H1 (cell line): ENCODE results near the gene EGFR. TPM values are rescaled to one million over a fixed set of nuclear protein-coding genes. Genes with fewer than 3 reads are reported as not detected.

Source experiments
- CTCF ChIA-PET: fragments of 300-600 bp; sonication (Branson Sonifier 250); formaldehyde crosslinking; loops from one replicate; lab custom pipeline; 2021; ENCODE audit not compliant: partially characterized antibody; lab: Charles Lee
- POLR2A ChIA-PET: fragments of 300-600 bp; sonication (Branson Sonifier 250); formaldehyde crosslinking; loops from one replicate; lab custom pipeline; 2021; ENCODE audit warnings: inconsistent platforms; ENCODE audit not compliant: partially characterized antibody; lab: Charles Lee
- DNase-seq, 2 experiments: peaks; one replicate each; pipeline versions ENCODE4 v3.0.0 to v3.0.0-alpha.2; 2010 to 2022; ENCODE audit warnings: low spot score in 2 of 2, low read depth in 1 of 2, mixed read lengths in 1 of 2
- FAIRE-seq: peaks from 2 replicates; lab custom pipeline; 2011; peaks lifted over from hg19 to GRCh38; lab: Jason Lieb, UNC
- H2AFZ ChIP-seq: 2 replicates; pipeline ENCODE4 v1.8.1; 2012; ENCODE audit warnings: low read length, inconsistent platforms
- H2AK5ac ChIP-seq: 2 replicates; pipeline ENCODE4 v1.6.1; 2013; ENCODE audit warnings: low read depth, low read length
- H2BK120ac ChIP-seq: replicated peaks from 2 replicates; pipeline ENCODE3; 2013; ENCODE audit warnings: low read depth, low read length, inconsistent platforms
- H2BK12ac ChIP-seq: 2 replicates; pipeline ENCODE4 v1.6.1; 2013; ENCODE audit warnings: low read depth, low read length
- H2BK15ac ChIP-seq: 2 replicates; pipeline ENCODE4 v1.6.1; 2013; ENCODE audit warnings: low read length
- H2BK20ac ChIP-seq: 2 replicates; pipeline ENCODE4 v1.6.1; 2013; ENCODE audit warnings: low read length
- H2BK5ac ChIP-seq: 2 replicates; pipeline ENCODE4 v1.6.1; 2013; ENCODE audit warnings: low read depth, low read length
- H3K14ac ChIP-seq: 2 replicates; pipeline ENCODE4 v1.6.1; 2013; ENCODE audit warnings: inconsistent platforms; ENCODE audit not compliant: insufficient read length
- H3K18ac ChIP-seq: 2 replicates; pipeline ENCODE4 v1.6.1; 2013; ENCODE audit warnings: low read length; ENCODE audit errors: extremely low read depth
- H3K23ac ChIP-seq: 2 replicates; pipeline ENCODE4 v1.6.1; 2013; ENCODE audit warnings: inconsistent platforms; ENCODE audit not compliant: insufficient read length
- H3K23me2 ChIP-seq: 2 replicates; pipeline ENCODE4 v1.6.1; 2013; ENCODE audit warnings: low read depth, low read length
- H3K27ac ChIP-seq: 2 replicates; pipeline ENCODE4 v1.6.1; 2011; ENCODE audit warnings: low read depth, low read length, inconsistent platforms
- H3K27me3 ChIP-seq, 4 experiments: replicated peaks in 1 of 4; 1 replicate in 1 of 4; 2 replicates in 3 of 4; pipeline versions ENCODE4 v1.6.1 to v1.8.1; 2011 to 2013; ENCODE audit warnings: low read length in 3 of 4, mild to moderate bottlenecking in 3 of 4, inconsistent platforms in 2 of 4, mixed read lengths in 2 of 4, moderate library complexity in 1 of 4; ENCODE audit not compliant: control insufficient read depth in 3 of 4, insufficient read depth in 3 of 4; ENCODE audit errors: extremely low read depth in 1 of 4
- H3K36me3 ChIP-seq, 4 experiments: 2 replicates each; pipeline versions ENCODE4 v1.6.1 to v1.8.1; 2011 to 2013; ENCODE audit warnings: mild to moderate bottlenecking in 4 of 4, low read length in 3 of 4, moderate library complexity in 2 of 4, control low read depth in 1 of 4, inconsistent platforms in 1 of 4; ENCODE audit not compliant: insufficient read depth in 4 of 4, control insufficient read depth in 2 of 4
- H3K4ac ChIP-seq: replicated peaks from 2 replicates; pipeline ENCODE3; 2013; ENCODE audit warnings: low read length, low read depth, mixed read lengths, inconsistent platforms; ENCODE audit not compliant: insufficient read length
- H3K4me1 ChIP-seq, 4 experiments: replicated peaks in 1 of 4; 1 replicate in 1 of 4; 2 replicates in 3 of 4; pipeline versions ENCODE4 v1.6.1 to v1.8.1; 2011 to 2013; ENCODE audit warnings: low read length in 3 of 4, inconsistent platforms in 2 of 4, mixed read lengths in 1 of 4; ENCODE audit not compliant: insufficient read depth in 4 of 4, control insufficient read depth in 3 of 4
- H3K4me2 ChIP-seq, 2 experiments: 2 replicates each; pipeline versions ENCODE4 v1.6.1 to v1.8.1; 2011 to 2013; ENCODE audit warnings: low read depth in 2 of 2, low read length in 2 of 2, control low read depth in 1 of 2, inconsistent platforms in 1 of 2, mild to moderate bottlenecking in 1 of 2; ENCODE audit not compliant: insufficient read depth in 1 of 2
- H3K4me3 ChIP-seq, 4 experiments: fragments of 200-600, 300-600 bp in 1 of 4; sonication (generic), shearing (Covaris generic), sonication (Bioruptor Twin) in 1 of 4; 2 replicates each; pipeline versions ENCODE4 v1.5.1 to v1.8.1; 2011 to 2016; ENCODE audit warnings: low read length in 4 of 4, low read depth in 3 of 4, control low read depth in 2 of 4, inconsistent platforms in 2 of 4, mild to moderate bottlenecking in 2 of 4, mixed read lengths in 1 of 4, moderate library complexity in 1 of 4; ENCODE audit not compliant: insufficient read depth in 2 of 4; ENCODE audit errors: extremely low read depth in 1 of 4
- H3K56ac ChIP-seq: replicated peaks from 2 replicates; pipeline ENCODE3; 2013; ENCODE audit warnings: low read depth, mild to moderate bottlenecking, mixed read lengths, low read length, inconsistent platforms; ENCODE audit not compliant: insufficient read length
- H3K79me1 ChIP-seq: 2 replicates; pipeline ENCODE4 v1.6.1; 2013; ENCODE audit warnings: low read depth, low read length, control low read depth
- H3K79me2 ChIP-seq, 2 experiments: 2 replicates each; pipeline versions ENCODE4 v1.6.1 to v1.8.1; 2012 to 2013; ENCODE audit warnings: low read length in 2 of 2, mild to moderate bottlenecking in 2 of 2, inconsistent platforms in 1 of 2; ENCODE audit not compliant: insufficient read depth in 2 of 2, control insufficient read depth in 1 of 2
- H3K9ac ChIP-seq, 4 experiments: replicated peaks in 1 of 4; 1 replicate in 1 of 4; 2 replicates in 3 of 4; pipeline versions ENCODE4 v1.6.1 to v1.8.1; 2011 to 2013; ENCODE audit warnings: low read depth in 3 of 4, low read length in 3 of 4, control low read depth in 2 of 4, mild to moderate bottlenecking in 2 of 4, moderate library complexity in 2 of 4, inconsistent platforms in 1 of 4; ENCODE audit errors: extremely low read depth in 1 of 4
- H3K9me3 ChIP-seq, 2 experiments: 2 replicates each; pipeline versions ENCODE4 v1.6.1 to v1.8.1; 2012 to 2013; ENCODE audit warnings: mild to moderate bottlenecking in 2 of 2, moderate library complexity in 2 of 2, control low read depth in 1 of 2, inconsistent platforms in 1 of 2, low read depth in 1 of 2, low read length in 1 of 2, mixed read lengths in 1 of 2; ENCODE audit not compliant: insufficient read depth in 2 of 2
- H4K20me1 ChIP-seq, 2 experiments: replicated peaks in 1 of 2; 2 replicates each; pipeline versions ENCODE3 to v1.8.1; 2011 to 2013; ENCODE audit warnings: inconsistent platforms in 2 of 2, low read length in 2 of 2, mild to moderate bottlenecking in 1 of 2; ENCODE audit not compliant: insufficient read depth in 2 of 2, control insufficient read depth in 1 of 2
- H4K5ac ChIP-seq: 2 replicates; pipeline ENCODE4 v1.6.1; 2013; ENCODE audit warnings: low read length, low read depth, mixed read lengths, inconsistent platforms; ENCODE audit not compliant: insufficient read length
- H4K8ac ChIP-seq: 2 replicates; pipeline ENCODE4 v1.8.0; 2013; ENCODE audit warnings: mild to moderate bottlenecking, moderate library complexity, low read length, inconsistent platforms; ENCODE audit not compliant: insufficient read depth; ENCODE audit errors: extremely low read depth
- H4K91ac ChIP-seq: replicated peaks from 2 replicates; pipeline ENCODE3; 2013; ENCODE audit warnings: low read length, mixed read lengths, inconsistent platforms; ENCODE audit not compliant: insufficient read length
- CBX5 ChIP-seq: fragments of 300-800, 300-1000 bp; sonication (generic); IDR thresholded peaks from 2 replicates; pipeline ENCODE4 v1.7.1; 2016; ENCODE audit warnings: antibody characterized with exemption, low read length, low read depth
- EZH2 ChIP-seq: fragments of 200-600 bp; sonication (generic); IDR thresholded peaks from 2 replicates; pipeline ENCODE4 v1.7.1; 2012; ENCODE audit warnings: low read depth, mild to moderate bottlenecking, moderate library complexity, low read length, inconsistent platforms; ENCODE audit not compliant: severe bottlenecking
- JUN ChIP-seq: IDR thresholded peaks from 2 replicates; pipeline ENCODE4 v1.6.1; 2011; ENCODE audit warnings: low read depth, mild to moderate bottlenecking, improper control_type of control experiment, low read length
- KDM5A ChIP-seq: fragments of 200-600 bp; IDR thresholded peaks from 2 replicates; pipeline ENCODE4 v1.7.1; 2012; ENCODE audit warnings: mild to moderate bottlenecking, low read length, inconsistent platforms, mixed read lengths
- NANOG ChIP-seq: IDR thresholded peaks from 2 replicates; pipeline ENCODE4 v1.6.1; 2011; ENCODE audit warnings: low read length, low read depth, mild to moderate bottlenecking, inconsistent platforms; ENCODE audit not compliant: insufficient read depth, poor library complexity, severe bottlenecking
- POLR2AphosphoS5 ChIP-seq: IDR thresholded peaks from 2 replicates; pipeline ENCODE4 v1.6.1; 2011; ENCODE audit warnings: low read depth, low read length
- SIX5 ChIP-seq: IDR thresholded peaks from 2 replicates; pipeline ENCODE4 v1.6.1; 2011; ENCODE audit warnings: mild to moderate bottlenecking, low read depth, low read length
- SP2 ChIP-seq: IDR thresholded peaks from 2 replicates; pipeline ENCODE4 v1.6.1; 2012; ENCODE audit warnings: mild to moderate bottlenecking, low read length, inconsistent platforms
- TAF7 ChIP-seq: optimal IDR thresholded peaks from 2 replicates; pipeline ENCODE3; 2011; ENCODE audit warnings: low read depth, mild to moderate bottlenecking, inconsistent platforms, low read length, moderate library complexity, borderline replicate concordance
- TBP ChIP-seq: IDR thresholded peaks from 2 replicates; pipeline ENCODE4 v1.6.1; 2011; ENCODE audit warnings: low read depth, low read length, improper control_type of control experiment
- ZNF274 ChIP-seq: IDR thresholded peaks from 2 replicates; pipeline ENCODE4 v1.7.0; 2012; ENCODE audit warnings: low read length, borderline replicate concordance; ENCODE audit errors: extremely low read depth
- WGBS, 2 experiments: shearing (Covaris generic) in 1 of 2; methylation state at CpG; one replicate each; pipeline versions ENCODE4 v1.1.6 to v1.1.7; 2013 to 2015; ENCODE audit warnings: low lambda C conversion rate in 2 of 2, mixed read lengths in 2 of 2, inconsistent platforms in 1 of 2, low coverage in 1 of 2, missing lambda C conversion rate in 1 of 2; ENCODE audit not compliant: insufficient replicate concordance in 2 of 2, insufficient coverage in 1 of 2, insufficient read length in 1 of 2; ENCODE audit errors: extremely low coverage in 1 of 2, missing lambda C conversion rate in 1 of 2; 5-methylcytosine and 5-hydroxymethylcytosine counted together
- polyA plus RNA-seq, 7 experiments: library from polyadenylated mRNA; depleted of rRNA in 3 of 7; stranded (reverse) in 5 of 7; unstranded in 2 of 7; fragments of >200 nt in 5 of 7; fragments of 200-250 nt in 2 of 7; gene quantifications; 1 replicate in 5 of 7; 2 replicates in 1 of 7; 4 replicates in 1 of 7; pipeline versions ENCODE4 v1.2.1 to v1.2.3, GENCODE V29; 2011 to 2013; ENCODE audit warnings: missing spikeins in 2 of 7, mixed read lengths in 2 of 7
- total RNA-seq: library from RNA; stranded (reverse); fragmentation: NEBNext Ultra II Directional; extraction: Animal tissue kit (Norgen Biotek cat#: 25700); gene quantifications from 2 replicates; pipeline ENCODE4 v1.2.1, GENCODE V29; 2021

Gene EGFR
- total and polyA plus RNA-seq, 2 of the 8 experiments (the other 6 are each of a cell fraction or from before 2014, with no cell fraction given): 1.9 to 5.8 TPM

GRCh38 chr7:55005241-55005851 lies 13.5 kb upstream of the EGFR start:
- Histone ChIP-seq H4K91ac (no peak overlapping the region), H3K9me3 (no peaks in the 10 kb centered on the region), H2BK15ac (no peak overlapping the region), H2AK5ac (no peak overlapping the region), H2BK20ac (no peak overlapping the region), H3K56ac (no peak overlapping the region), H3K23me2 (no peaks in the 10 kb centered on the region), H3K23ac (no peak overlapping the region), H4K5ac (no peak overlapping the region), H4K8ac (no peak overlapping the region), H3K36me3 (no peaks in the 10 kb centered on the region), H2BK5ac (no peak overlapping the region), H3K4me2 (no peak overlapping the region), H3K9ac (no peak overlapping the region), H3K27ac (no peak overlapping the region), H3K14ac (no peak overlapping the region), H3K27me3 (no peaks in the 10 kb centered on the region), H2AFZ (no peak overlapping the region), H3K18ac (no peak overlapping the region), H4K20me1 (no peaks in the 10 kb centered on the region), H3K79me1 (no peaks in the 10 kb centered on the region), H3K4me1 (no peaks in the 10 kb centered on the region; a peak in 1 of 7 replicates), H3K79me2 (no peaks in the 10 kb centered on the region), H3K4me3 (no peak overlapping the region), H3K4ac (no peak overlapping the region), H2BK120ac (no peak overlapping the region), H2BK12ac (no peak overlapping the region)
- ChIA-PET POLR2A (interaction anchor here (0.6 to 0.8 kb wide), 2 partner anchors 10 kb away, joined by 3 to 4 read pairs; no protein-coding TSS in a partner anchor), CTCF (interaction anchor here (1.3 kb wide), 1 partner anchor 9 kb away, joined by 8 read pairs; no protein-coding TSS in a partner anchor)
- FAIRE-seq: no peak
- DNase-seq: no peak
- WGBS, 2 experiments: 97% methylated on average over 24 of the region's 37 CpGs; no CpG with 5 or more reads in 1 of the 2 experiments
- TF ChIP-seq SP2 (no peak), POLR2AphosphoS5 (no peak), TAF7 (no peak), TBP (no peak), EZH2 (no peak), JUN (no peak), NANOG (no peak), ZNF274 (no peak), SIX5 (no peak), CBX5 (no peak), KDM5A (no peak)
